Vagina (tissue), 2 donors: ENCODE results near the gene TSHZ3. TPM values are rescaled to one million over a fixed set of nuclear protein-coding genes. Genes with fewer than 3 reads are reported as not detected.

Source experiments
- DNase-seq, 2 donors: peaks; one replicate each; pipeline ENCODE4 v3.0.0-alpha.2; 2017; ENCODE audit errors: extremely low spot score in 2 of 2
- H3K27ac ChIP-seq: fragments of 200-600 bp; sonication (generic); one replicate; pipeline ENCODE4 v1.5.1; 2019
- H3K27me3 ChIP-seq: fragments of 200-600 bp; sonication (generic); one replicate; pipeline ENCODE4 v1.5.1; 2019
- H3K36me3 ChIP-seq, 2 donors: fragments of 200-600 bp; sonication (generic); one replicate each; pipeline ENCODE4 v1.5.1; 2017 to 2019
- H3K4me1 ChIP-seq: fragments of 200-600 bp; sonication (generic); one replicate; pipeline ENCODE4 v1.5.1; 2019
- H3K4me3 ChIP-seq, 2 donors: fragments of 200-600 bp; sonication (generic); 1 replicate in 1 of 2; 2 replicates in 1 of 2; pipeline ENCODE4 v1.5.1; 2016 to 2019
- H3K9me3 ChIP-seq: fragments of 200-600 bp; sonication (generic); one replicate; pipeline ENCODE4 v1.5.1; 2019
- CTCF ChIP-seq, 3 experiments: fragments of 450-650 bp in 2 of 3; fragments of 200-600 bp in 1 of 3; sonication (generic) in 1 of 3; IDR thresholded peaks; one replicate each; pipeline ENCODE4 v1.5.1; 2017 to 2019; ENCODE audit warnings: antibody characterized with exemption in 3 of 3, mild to moderate bottlenecking in 2 of 3, moderate library complexity in 2 of 3
- POLR2A ChIP-seq, 2 donors: fragments of 450-650 bp; IDR thresholded peaks; one replicate each; pipeline ENCODE4 v1.6.1; 2017; ENCODE audit warnings: antibody characterized with exemption in 2 of 2, mild to moderate bottlenecking in 2 of 2, moderate library complexity in 2 of 2
- POLR2AphosphoS5 ChIP-seq, 2 donors: sonication (generic); formaldehyde crosslinking; IDR thresholded peaks; one replicate each; pipeline ENCODE4 v1.9.0; 2017; ENCODE audit warnings: antibody characterized with exemption in 2 of 2, mild to moderate bottlenecking in 2 of 2, low read depth in 1 of 2; ENCODE audit not compliant: insufficient read depth in 1 of 2
- intact Hi-C: fragments of 100-400 bp; cut with DNase I; formaldehyde crosslinking; loops from one replicate; pipeline ENCODE4 v1.15.1; 2023
- total RNA-seq: library from RNA; depleted of rRNA; stranded (reverse); fragments of >200 nt; gene quantifications from one replicate; pipeline ENCODE4 v1.2.3, GENCODE V29; 2016

TSHZ3 gene
- total RNA-seq, 1 donor from 2014 or later = 13.5 TPM

GRCh38 chr19:31289381-31289880 is 59.8 kb downstream of the TSHZ3 start:
- DNase-seq = no peak
- H3K4me3 ChIP-seq = no peak overlapping the region
- H3K9me3 ChIP-seq = no peaks in the 10 kb centered on the region
- H3K4me1 ChIP-seq = peaks cover 16% of the 10 kb centered on the region
- H3K27ac ChIP-seq = no peak overlapping the region
- no peak for TF ChIP-seq POLR2AphosphoS5 (IDR thresholded peaks at IDR 0.05; ENCODE audit: insufficient read depth in 1 of 2, low read depth in 1 of 2)
- no peak for TF ChIP-seq POLR2A (IDR thresholded peaks at IDR 0.05)
- no peak for TF ChIP-seq CTCF (IDR thresholded peaks at IDR 0.05)
- intact Hi-C loops = no loop called here
- H3K36me3 ChIP-seq = no peaks in the 10 kb centered on the region
- no peaks in the 10 kb centered on the region for H3K27me3 ChIP-seq

- no peak overlapping the region for H3K27ac ChIP-seq
Observed at GRCh38 chr19:31286491-31286890, 62.7 kb downstream of the TSHZ3 start.

GRCh38 chr19:31285744-31286143 is 63.5 kb downstream of the TSHZ3 start:
- no peak overlapping the region for H3K4me3 ChIP-seq
- intact Hi-C loops = no loop called here
- TF ChIP-seq CTCF (IDR thresholded peaks at IDR 0.05) = no peak
- TF ChIP-seq POLR2A (IDR thresholded peaks at IDR 0.05) = no peak
- TF ChIP-seq POLR2AphosphoS5 (IDR thresholded peaks at IDR 0.05; ENCODE audit: insufficient read depth in 1 of 2, low read depth in 1 of 2) = no peak
- DNase-seq = no peak
- H3K9me3 ChIP-seq = no peaks in the 10 kb centered on the region
- H3K36me3 ChIP-seq = no peaks in the 10 kb centered on the region
- no peak overlapping the region for H3K27ac ChIP-seq
- H3K27me3 ChIP-seq = no peaks in the 10 kb centered on the region
- peaks cover 16% of the 10 kb centered on the region for H3K4me1 ChIP-seq

More at GRCh38 chr19:31286491-31286890, 62.7 kb downstream of the TSHZ3 start:
- H3K9me3 ChIP-seq = no peaks in the 10 kb centered on the region
- no peak for TF ChIP-seq POLR2AphosphoS5 (IDR thresholded peaks at IDR 0.05; ENCODE audit: insufficient read depth in 1 of 2, low read depth in 1 of 2)
- TF ChIP-seq CTCF (IDR thresholded peaks at IDR 0.05) = no peak
- TF ChIP-seq POLR2A (IDR thresholded peaks at IDR 0.05) = no peak
- no peaks in the 10 kb centered on the region for H3K27me3 ChIP-seq
- H3K36me3 ChIP-seq = no peaks in the 10 kb centered on the region
- H3K4me3 ChIP-seq = no peak overlapping the region
- no peak for DNase-seq
- H3K4me1 ChIP-seq = peaks cover 16% of the 10 kb centered on the region
- intact Hi-C loops = no loop called here

GRCh38 chr19:31284621-31285020 is 64.6 kb downstream of the TSHZ3 start:
- TF ChIP-seq CTCF (IDR thresholded peaks at IDR 0.05) = no peak
- TF ChIP-seq POLR2AphosphoS5 (IDR thresholded peaks at IDR 0.05; ENCODE audit: insufficient read depth in 1 of 2, low read depth in 1 of 2) = no peak
- TF ChIP-seq POLR2A (IDR thresholded peaks at IDR 0.05) = no peak
- no peaks in the 10 kb centered on the region for H3K9me3 ChIP-seq
- no peaks in the 10 kb centered on the region for H3K36me3 ChIP-seq
- DNase-seq = no peak
- H3K27me3 ChIP-seq = no peaks in the 10 kb centered on the region
- intact Hi-C loops = no loop called here
- no peak overlapping the region for H3K4me3 ChIP-seq
- peaks cover 16% of the 10 kb centered on the region for H3K4me1 ChIP-seq
- H3K27ac ChIP-seq = no peak overlapping the region

GRCh38 chr19:31283701-31284100 is 65.5 kb downstream of the TSHZ3 start:
- Histone ChIP-seq H3K9me3 (no peaks in the 10 kb centered on the region), H3K4me3 (no peak overlapping the region), H3K4me1 (peaks cover 16% of the 10 kb centered on the region), H3K36me3 (peaks cover 0 to 7% of the 10 kb centered on the region in 2 donors), H3K27ac (no peak overlapping the region), H3K27me3 (no peaks in the 10 kb centered on the region)
- DNase-seq = no peak
- TF ChIP-seq POLR2A (IDR thresholded peaks at IDR 0.05) (no peak), POLR2AphosphoS5 (IDR thresholded peaks at IDR 0.05; ENCODE audit: insufficient read depth in 1 of 2, low read depth in 1 of 2) (no peak), CTCF (IDR thresholded peaks at IDR 0.05) (no peak)
- intact Hi-C loops = no loop called here
